HepG2 (cell line): ENCODE results near the gene IHH. TPM values are rescaled to one million over a fixed set of nuclear protein-coding genes. Genes with fewer than 3 reads are reported as not detected.

Experiments used
- BCLAF1 ChIP-seq: fragments of 450-650 bp; IDR thresholded peaks from 2 replicates; pipeline ENCODE4 v1.6.1; 2017; ENCODE audit warnings: mild to moderate bottlenecking
- DR1 ChIP-seq: sonication (generic); formaldehyde crosslinking; IDR thresholded peaks from 2 replicates; pipeline ENCODE4 v1.8.0; 2021; ENCODE audit warnings: mild to moderate bottlenecking, missing genetic modification reagents, inconsistent platforms
- ETV6 ChIP-seq: sonication (generic); formaldehyde crosslinking; conservative IDR thresholded peaks from 2 replicates; pipeline ENCODE4 v1.4.0; 2020; ENCODE audit warnings: missing genetic modification reagents
- HINFP ChIP-seq: sonication (generic); formaldehyde crosslinking; IDR thresholded peaks from 2 replicates; pipeline ENCODE4 v1.4.0; 2020; ENCODE audit warnings: low read depth, mild to moderate bottlenecking, missing genetic modification reagents
- POGK ChIP-seq: sonication (generic); formaldehyde crosslinking; conservative IDR thresholded peaks from 2 replicates; pipeline ENCODE4 v1.8.0; 2022; ENCODE audit warnings: mild to moderate bottlenecking, moderate library complexity, missing genetic modification reagents
- POLR2A ChIP-seq, 2 experiments: IDR thresholded peaks; 2 replicates each; pipeline ENCODE4 v1.6.1; 2011; ENCODE audit warnings: low read depth in 2 of 2, low read length in 2 of 2, mild to moderate bottlenecking in 1 of 2, moderate library complexity in 1 of 2; ENCODE audit not compliant: insufficient read depth in 1 of 2
- RBM22 ChIP-seq: fragments of 200-400 bp; formaldehyde crosslinking; optimal IDR thresholded peaks from 2 replicates; pipeline ENCODE3; 2017; ENCODE audit warnings: mild to moderate bottlenecking, low read length, moderate library complexity
- RFX3 ChIP-seq: IDR thresholded peaks from 2 replicates; pipeline ENCODE4 v1.6.1; 2016; ENCODE audit warnings: missing biosample characterization, missing genetic modification reagents
- TBX3 ChIP-seq: fragments of 450-650 bp; IDR thresholded peaks from 2 replicates; pipeline ENCODE4 v1.6.1; 2017; ENCODE audit warnings: antibody characterized with exemption, mild to moderate bottlenecking, inconsistent platforms, borderline replicate concordance
- TGIF2 ChIP-seq: IDR thresholded peaks from 2 replicates; pipeline ENCODE4 v1.6.1; 2016; ENCODE audit warnings: control low read depth, missing compliant biosample characterization
- TOPORS ChIP-seq: sonication (generic); formaldehyde crosslinking; IDR thresholded peaks from 2 replicates; pipeline ENCODE4 v1.8.0; 2023; ENCODE audit warnings: mild to moderate bottlenecking, missing genetic modification reagents
- ZNF121 ChIP-seq: sonication (generic); formaldehyde crosslinking; IDR thresholded peaks from 2 replicates; pipeline ENCODE4 v1.5.0; 2020; ENCODE audit warnings: mild to moderate bottlenecking, missing genetic modification reagents
- ZNF616 ChIP-seq: sonication (generic); formaldehyde crosslinking; IDR thresholded peaks from 2 replicates; pipeline ENCODE4 v1.5.0; 2020; ENCODE audit warnings: low read depth, mild to moderate bottlenecking, missing genetic modification reagents
- ZNF816 ChIP-seq: sonication (generic); formaldehyde crosslinking; IDR thresholded peaks from 2 replicates; pipeline ENCODE4 v1.8.0; 2022; ENCODE audit warnings: missing genetic modification reagents, mild to moderate bottlenecking, borderline replicate concordance
- polyA plus RNA-seq, 8 experiments: library from polyadenylated mRNA; depleted of rRNA in 3 of 8; stranded (reverse) in 7 of 8; unstranded in 1 of 8; fragments of >200 nt; fragmentation: Illumina TruSeq in 4 of 8; extraction: Trizol in 4 of 8; gene quantifications; 2 replicates each; pipeline versions ENCODE4 v1.2.1 to v1.2.3, GENCODE V29; 2011 to 2016; ENCODE audit warnings: low read depth in 4 of 8, missing spikeins in 1 of 8, mixed read lengths in 1 of 8; ENCODE audit not compliant: insufficient read depth in 1 of 8
- total RNA-seq, 5 experiments: library from RNA; depleted of rRNA; stranded (reverse); fragments of >200 nt; fragmentation: Illumina TruSeq; extraction: Trizol; gene quantifications; 2 replicates each; pipeline ENCODE4 v1.2.3, GENCODE V29; 2016; ENCODE audit warnings: low read depth in 1 of 5
- TF ChIP-seq, protein P1 (sequence below): sonication (generic); formaldehyde crosslinking; IDR thresholded peaks from 2 replicates; pipeline ENCODE4 v1.8.0; 2022; ENCODE audit warnings: mild to moderate bottlenecking, missing genetic modification reagents, moderate library complexity
- TF ChIP-seq, protein P2 (sequence below): sonication (generic); formaldehyde crosslinking; IDR thresholded peaks from 2 replicates; pipeline ENCODE4 v1.8.1; 2023; ENCODE audit warnings: missing genetic modification reagents, mild to moderate bottlenecking, borderline replicate concordance
- TF ChIP-seq, protein P3 (sequence below), 2 experiments: IDR thresholded peaks; 2 replicates each; pipeline ENCODE4 v1.6.1; 2011 to 2012; ENCODE audit warnings: low read length in 2 of 2, borderline replicate concordance in 1 of 2, low read depth in 1 of 2, mild to moderate bottlenecking in 1 of 2, moderate library complexity in 1 of 2

IHH gene
- total and polyA plus RNA-seq, 2 of the 13 experiments (the other 11 are each of a cell fraction or from before 2014, with no cell fraction given) = 0.42 TPM; not detected in 1

GRCh38 chr2:219071131-219071816 is 10.6 kb upstream of the IHH start (continued):
- TF ChIP-seq HINFP (0 out of 2 replicates have a peak, but pooled peaks have one; percentile 63), RFX3 (no peak), DR1 (CRISPR knock-in tag) (no peak), ETV6 (CRISPR knock-in tag) (no peak), TGIF2 (no peak), BCLAF1 (no peak), POGK (CRISPR knock-in tag) (peak; percentile 55; the same call in 1 of the 2 replicates), TOPORS (peak; percentile 43; the same call in 1 of the 2 replicates), ZNF121 (CRISPR knock-in tag) (no peak), ZNF816 (CRISPR knock-in tag) (peak; percentile 75; the same call in 1 of the 2 replicates), ZNF616 (no peak), RBM22 (peak; percentile 69), POLR2A (IDR thresholded peaks at IDR 0.05; ENCODE audit: insufficient read depth in 1 of 2, low read depth in 2 of 2, low read length in 2 of 2) (no peak), TBX3 (no peak)
- TF ChIP-seq, protein P1, sequence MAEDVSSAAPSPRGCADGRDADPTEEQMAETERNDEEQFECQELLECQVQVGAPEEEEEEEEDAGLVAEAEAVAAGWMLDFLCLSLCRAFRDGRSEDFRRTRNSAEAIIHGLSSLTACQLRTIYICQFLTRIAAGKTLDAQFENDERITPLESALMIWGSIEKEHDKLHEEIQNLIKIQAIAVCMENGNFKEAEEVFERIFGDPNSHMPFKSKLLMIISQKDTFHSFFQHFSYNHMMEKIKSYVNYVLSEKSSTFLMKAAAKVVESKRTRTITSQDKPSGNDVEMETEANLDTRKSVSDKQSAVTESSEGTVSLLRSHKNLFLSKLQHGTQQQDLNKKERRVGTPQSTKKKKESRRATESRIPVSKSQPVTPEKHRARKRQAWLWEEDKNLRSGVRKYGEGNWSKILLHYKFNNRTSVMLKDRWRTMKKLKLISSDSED (CRISPR knock-in tag) = no peak
- TF ChIP-seq, protein P2, sequence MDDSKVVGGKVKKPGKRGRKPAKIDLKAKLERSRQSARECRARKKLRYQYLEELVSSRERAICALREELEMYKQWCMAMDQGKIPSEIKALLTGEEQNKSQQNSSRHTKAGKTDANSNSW = no peak
- TF ChIP-seq, protein P3, sequence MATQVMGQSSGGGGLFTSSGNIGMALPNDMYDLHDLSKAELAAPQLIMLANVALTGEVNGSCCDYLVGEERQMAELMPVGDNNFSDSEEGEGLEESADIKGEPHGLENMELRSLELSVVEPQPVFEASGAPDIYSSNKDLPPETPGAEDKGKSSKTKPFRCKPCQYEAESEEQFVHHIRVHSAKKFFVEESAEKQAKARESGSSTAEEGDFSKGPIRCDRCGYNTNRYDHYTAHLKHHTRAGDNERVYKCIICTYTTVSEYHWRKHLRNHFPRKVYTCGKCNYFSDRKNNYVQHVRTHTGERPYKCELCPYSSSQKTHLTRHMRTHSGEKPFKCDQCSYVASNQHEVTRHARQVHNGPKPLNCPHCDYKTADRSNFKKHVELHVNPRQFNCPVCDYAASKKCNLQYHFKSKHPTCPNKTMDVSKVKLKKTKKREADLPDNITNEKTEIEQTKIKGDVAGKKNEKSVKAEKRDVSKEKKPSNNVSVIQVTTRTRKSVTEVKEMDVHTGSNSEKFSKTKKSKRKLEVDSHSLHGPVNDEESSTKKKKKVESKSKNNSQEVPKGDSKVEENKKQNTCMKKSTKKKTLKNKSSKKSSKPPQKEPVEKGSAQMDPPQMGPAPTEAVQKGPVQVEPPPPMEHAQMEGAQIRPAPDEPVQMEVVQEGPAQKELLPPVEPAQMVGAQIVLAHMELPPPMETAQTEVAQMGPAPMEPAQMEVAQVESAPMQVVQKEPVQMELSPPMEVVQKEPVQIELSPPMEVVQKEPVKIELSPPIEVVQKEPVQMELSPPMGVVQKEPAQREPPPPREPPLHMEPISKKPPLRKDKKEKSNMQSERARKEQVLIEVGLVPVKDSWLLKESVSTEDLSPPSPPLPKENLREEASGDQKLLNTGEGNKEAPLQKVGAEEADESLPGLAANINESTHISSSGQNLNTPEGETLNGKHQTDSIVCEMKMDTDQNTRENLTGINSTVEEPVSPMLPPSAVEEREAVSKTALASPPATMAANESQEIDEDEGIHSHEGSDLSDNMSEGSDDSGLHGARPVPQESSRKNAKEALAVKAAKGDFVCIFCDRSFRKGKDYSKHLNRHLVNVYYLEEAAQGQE (IDR thresholded peaks at IDR 0.05; ENCODE audit: borderline replicate concordance in 1 of 2, low read depth in 1 of 2, low read length in 2 of 2) = peak in 1 of 2 experiments; percentile 80; a peak in 2 of 4 replicates
